K562 (cell line): ENCODE results near the gene C2orf69. TPM values are rescaled to one million over a fixed set of nuclear protein-coding genes. Genes with fewer than 3 reads are reported as not detected.

Source experiments
- ATAC-seq: fragments of 200-7000 bp; cut with Tn5 transposase; 3 replicates; pipeline ENCODE4 v1.9.1; 2020; ENCODE audit warnings: moderate library complexity
- BruUV-seq: library from RNA; stranded (reverse); fragments of 400-500 nt; replicated peaks from 2 replicates; lab custom pipeline; 2021; lab: Mats Ljungman, UMichigan
- CTCF ChIA-PET: fragments of 300-600 bp; formaldehyde crosslinking; extraction: SDS; loops from one replicate; lab custom pipeline; 2021; ENCODE audit warnings: low intra/inter-chr PET ratio; lab: Yijun Ruan, JAX
- POLR2A ChIA-PET: fragments of 300-600, 350-650 bp; sonication (Branson Sonifier 250); formaldehyde crosslinking; extraction: SDS; loops from one replicate; lab custom pipeline; 2021; ENCODE audit warnings: antibody characterized with exemption, inconsistent platforms; lab: Yijun Ruan, JAX
- DNase-seq, 4 experiments: peaks; one replicate each; pipeline versions ENCODE4 v3.0.0 to v3.0.0-alpha.2; 2011 to 2018; ENCODE audit warnings: low spot score in 3 of 4, mixed read lengths in 3 of 4; ENCODE audit errors: extremely low read depth in 1 of 4
- FAIRE-seq: peaks from 2 replicates; lab custom pipeline; 2011; peaks lifted over from hg19 to GRCh38; lab: Jason Lieb, UNC
- H2AFZ ChIP-seq: 2 replicates; pipeline ENCODE4 v1.6.0; 2011; ENCODE audit warnings: low read depth, low read length, control low read depth, inconsistent platforms
- H3K27ac ChIP-seq: fragments of 200-600 bp; 3 replicates; pipeline ENCODE4 v1.8.0; 2011; ENCODE audit warnings: low read depth, mild to moderate bottlenecking, control low read depth, inconsistent platforms, low read length, moderate library complexity, mixed read lengths; ENCODE audit errors: extremely low read depth
- H3K27me3 ChIP-seq, 2 experiments: fragments of 300-600 bp in 1 of 2; 2 replicates in 1 of 2; 3 replicates in 1 of 2; pipeline versions ENCODE4 v1.6.0 to v1.8.0; 2011; ENCODE audit warnings: inconsistent platforms in 2 of 2, low read length in 2 of 2, mild to moderate bottlenecking in 1 of 2, mixed read lengths in 1 of 2, moderate library complexity in 1 of 2; ENCODE audit not compliant: control insufficient read depth in 2 of 2, insufficient read depth in 2 of 2
- H3K36me3 ChIP-seq: fragments of 300-600 bp; 3 replicates; pipeline ENCODE4 v1.8.0; 2011; ENCODE audit warnings: mild to moderate bottlenecking, low read length, inconsistent platforms; ENCODE audit not compliant: control insufficient read depth, insufficient read depth
- H3K4me1 ChIP-seq, 2 experiments: fragments of 200-600 bp in 1 of 2; replicated peaks in 1 of 2; 2 replicates in 1 of 2; 3 replicates in 1 of 2; pipeline versions ENCODE4 v1.5.1 to v1.8.0; 2011; ENCODE audit warnings: inconsistent platforms in 2 of 2, low read length in 2 of 2, mild to moderate bottlenecking in 1 of 2, mixed read lengths in 1 of 2, moderate library complexity in 1 of 2; ENCODE audit not compliant: control insufficient read depth in 2 of 2, insufficient read depth in 2 of 2
- H3K4me2 ChIP-seq: 2 replicates; pipeline ENCODE4 v1.6.1; 2011; ENCODE audit warnings: low read length, control low read depth, inconsistent platforms, mixed read lengths; ENCODE audit not compliant: insufficient read depth
- H3K4me3 ChIP-seq: fragments of 200-600 bp; sonication (generic), shearing (Covaris generic); 2 replicates; pipeline ENCODE4 v1.5.1; 2016; ENCODE audit warnings: control low read depth, inconsistent platforms
- H3K79me2 ChIP-seq: fragments of 200-600 bp; 3 replicates; pipeline ENCODE4 v1.8.0; 2011; ENCODE audit warnings: low read length, inconsistent platforms; ENCODE audit not compliant: control insufficient read depth, insufficient read depth
- H3K9ac ChIP-seq, 2 experiments: 2 replicates each; pipeline versions ENCODE4 v1.6.0 to v1.6.1; 2011; ENCODE audit warnings: low read depth in 2 of 2, low read length in 2 of 2, control low read depth in 1 of 2, inconsistent platforms in 1 of 2, mild to moderate bottlenecking in 1 of 2, mixed read lengths in 1 of 2; ENCODE audit not compliant: insufficient read depth in 1 of 2
- H3K9me1 ChIP-seq: one replicate; pipeline ENCODE4 v1.6.0; 2011; ENCODE audit warnings: inconsistent platforms, mild to moderate bottlenecking, low read length, moderate library complexity; ENCODE audit not compliant: control insufficient read depth, insufficient read depth
- H3K9me3 ChIP-seq: replicated peaks from 2 replicates; pipeline ENCODE4 v1.5.1; 2011; ENCODE audit warnings: low read depth, low read length, inconsistent platforms; ENCODE audit not compliant: control insufficient read depth, insufficient read depth
- H4K20me1 ChIP-seq: replicated peaks from 2 replicates; pipeline ENCODE4 v1.6.1; 2011; ENCODE audit warnings: low read length, inconsistent platforms, mixed read lengths; ENCODE audit not compliant: control insufficient read depth, insufficient read depth
- CCAR2 ChIP-seq: fragments of 200-400 bp; formaldehyde crosslinking; IDR thresholded peaks from 2 replicates; pipeline ENCODE4 v1.6.1; 2017; ENCODE audit warnings: mild to moderate bottlenecking, low read depth, low read length
- CHCHD3 ChIP-seq: fragments of 250-450 bp; sonication (Bioruptor Pico); IDR thresholded peaks from 2 replicates; pipeline ENCODE4 v2.1.2; 2022; ENCODE audit warnings: mild to moderate bottlenecking
- CXXC5 ChIP-seq: fragments of 250-450 bp; sonication (Bioruptor Pico); IDR thresholded peaks from 2 replicates; pipeline ENCODE4 v1.8.0; 2022; ENCODE audit warnings: inconsistent platforms, mild to moderate bottlenecking, moderate library complexity
- FOXA1 ChIP-seq: fragments of 450-650 bp; IDR thresholded peaks from 2 replicates; pipeline ENCODE4 v1.6.1; 2016; ENCODE audit warnings: mild to moderate bottlenecking, borderline replicate concordance
- IFI16 ChIP-seq: fragments of 250-450 bp; sonication (Bioruptor Pico); IDR thresholded peaks from 2 replicates; pipeline ENCODE4 v2.1.2; 2022; ENCODE audit warnings: mild to moderate bottlenecking, inconsistent platforms
- MEF2D ChIP-seq: conservative IDR thresholded peaks from 2 replicates; pipeline ENCODE4 v1.6.1; 2016; ENCODE audit warnings: low read depth, missing genetic modification characterization, missing compliant biosample characterization
- PTRF ChIP-seq: fragments of 450-650 bp; IDR thresholded peaks from 2 replicates; pipeline ENCODE4 v1.6.1; 2016; ENCODE audit warnings: mild to moderate bottlenecking, missing genetic modification characterization, missing compliant biosample characterization
- PURB ChIP-seq: sonication (generic); formaldehyde crosslinking; IDR thresholded peaks from 2 replicates; pipeline ENCODE4 v1.9.0; 2021; ENCODE audit warnings: low read depth, mild to moderate bottlenecking, missing genetic modification reagents
- SMAD1 ChIP-seq: fragments of 150-350 bp; IDR thresholded peaks from 2 replicates; pipeline ENCODE4 v1.6.1; 2014; ENCODE audit warnings: low read length, low read depth; ENCODE audit not compliant: partially characterized antibody
- SMARCA4 ChIP-seq: fragments of 450-650 bp; IDR thresholded peaks from 2 replicates; pipeline ENCODE4 v1.6.1; 2016
- SMARCA5 ChIP-seq: fragments of 450-650 bp; IDR thresholded peaks from 2 replicates; pipeline ENCODE4 v1.6.1; 2016
- SMARCE1 ChIP-seq: fragments of 450-650 bp; IDR thresholded peaks from 2 replicates; pipeline ENCODE4 v1.7.1; 2016; ENCODE audit warnings: mild to moderate bottlenecking
- WGBS: fragments of 100-300 bp; shearing (Covaris generic); methylation state at CpG from one replicate; pipeline ENCODE4 v1.1.6; 2016; ENCODE audit warnings: low coverage, mixed read lengths; ENCODE audit not compliant: insufficient coverage; ENCODE audit errors: missing lambda C conversion rate; 5-methylcytosine and 5-hydroxymethylcytosine counted together
- in situ Hi-C: fragments of 300-500 bp; cut with MboI; formaldehyde crosslinking; loops from 4 replicates; pipeline ENCODE4 v1.15.0; 2018; ENCODE audit warnings: inconsistent platforms, mixed read lengths
- intact Hi-C: fragments of 100-400 bp; cut with micrococcal nuclease; formaldehyde crosslinking; loops from 2 replicates; pipeline ENCODE4 v1.14.2; 2022
- polyA plus RNA-seq, 8 experiments: library from polyadenylated mRNA; depleted of rRNA in 4 of 8; stranded (reverse) in 5 of 8; unstranded in 3 of 8; fragments of >200 nt; fragmentation: Nextera tagmentation in 2 of 8; fragmentation: Illumina TruSeq in 1 of 8; extraction: Ambion mirVana in 2 of 8; extraction: Trizol in 1 of 8; gene quantifications; 2 replicates each; pipeline versions ENCODE4 v1.2.1 to v1.2.3, GENCODE V29; 2011 to 2014; ENCODE audit warnings: inconsistent platforms in 1 of 8, missing spikeins in 1 of 8
- total RNA-seq, 7 experiments: library from RNA; depleted of rRNA in 6 of 7; stranded (reverse); fragments of >200 nt in 6 of 7; fragmentation: Illumina TruSeq in 2 of 7; extraction: Trizol in 2 of 7; gene quantifications; 2 replicates each; pipeline versions ENCODE4 v1.2.1 to v1.2.3, GENCODE V29; 2011 to 2021; ENCODE audit warnings: low replicate concordance in 1 of 7
- TF ChIP-seq, protein P1 (sequence below): fragments of 450-650 bp; formaldehyde crosslinking; IDR thresholded peaks from 2 replicates; pipeline ENCODE4 v1.4.0; 2022; ENCODE audit warnings: missing genetic modification characterization
- TF ChIP-seq, protein P2 (sequence below): fragments of 250-450 bp; sonication (Bioruptor Pico); IDR thresholded peaks from 2 replicates; pipeline ENCODE4 v1.4.0; 2020

The C2orf69 gene
- total and polyA plus RNA-seq, 9 of the 15 experiments (the other 6 are each of a cell fraction or from before 2014, with no cell fraction given): 3.4 to 9.8 (median 5.7) TPM

DNA sequence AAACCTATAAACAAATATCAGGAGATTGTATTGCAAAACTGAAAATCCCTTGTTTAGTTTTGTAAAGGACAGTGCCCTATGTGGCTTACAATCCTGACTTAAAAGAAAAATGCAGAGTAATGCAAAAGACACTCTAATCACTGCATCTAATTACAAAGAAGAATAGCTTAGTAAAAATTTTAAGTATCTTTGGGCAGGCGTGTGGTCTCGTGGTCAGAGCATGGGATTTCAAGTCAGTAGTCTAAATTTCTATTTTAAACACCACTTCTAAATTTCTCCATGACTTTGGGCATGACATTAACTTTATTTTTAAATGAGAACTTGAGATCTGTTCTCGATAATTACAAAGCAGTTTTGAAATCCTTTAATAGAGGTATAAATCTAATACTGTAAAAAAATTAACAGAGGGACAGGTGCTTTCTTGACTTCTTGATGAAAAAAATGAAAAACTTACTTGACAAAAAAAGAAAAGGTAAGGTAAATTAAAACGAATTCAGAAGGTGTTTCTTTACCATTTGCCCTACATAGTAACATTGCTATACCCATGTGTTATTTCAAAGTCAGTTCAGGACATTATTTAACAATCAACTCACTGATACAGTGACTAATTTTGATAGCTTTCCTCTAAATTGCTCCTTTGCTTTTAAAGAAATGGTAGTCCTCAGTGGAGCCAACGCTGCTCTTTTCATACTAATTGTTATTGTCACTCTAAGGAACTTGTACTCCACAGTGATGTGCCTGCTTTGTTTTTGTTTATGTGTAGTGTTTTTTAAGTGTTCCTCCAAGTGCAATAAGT, 42.5 kb upstream of the C2orf69 start:
- no peak for TF ChIP-seq IFI16 (CRISPR knock-in tag)
- TF ChIP-seq SMAD1: no peak
- TF ChIP-seq PURB (CRISPR knock-in tag): no peak
- no peak for TF ChIP-seq SMARCA5
- TF ChIP-seq SMARCA4: no peak
- TF ChIP-seq MEF2D (tag): no peak
- intact Hi-C loops: no loop called here
- Histone ChIP-seq H4K20me1 (no peaks in the 10 kb centered on the region), H3K4me1 (no peaks in the 10 kb centered on the region), H3K36me3 (no peaks in the 10 kb centered on the region), H3K79me2 (no peaks in the 10 kb centered on the region), H3K27ac (no peak overlapping the region), H3K9me1 (no peaks in the 10 kb centered on the region), H3K9me3 (no peaks in the 10 kb centered on the region; the same call in 1 of the 2 replicates), H2AFZ (no peak overlapping the region), H3K27me3 (no peaks in the 10 kb centered on the region), H3K4me3 (no peak overlapping the region), H3K4me2 (no peak overlapping the region), H3K9ac (no peak overlapping the region)
- ATAC-seq (no peak), FAIRE-seq (no peak), DNase-seq (no peak)
- no TSS peak for BruUV-seq
- in situ Hi-C loops: no loop called here
- ChIA-PET CTCF (no interaction called here), POLR2A (no interaction called here)
- WGBS: 0% methylated on average over 5 of the region's 5 CpGs

DNA sequence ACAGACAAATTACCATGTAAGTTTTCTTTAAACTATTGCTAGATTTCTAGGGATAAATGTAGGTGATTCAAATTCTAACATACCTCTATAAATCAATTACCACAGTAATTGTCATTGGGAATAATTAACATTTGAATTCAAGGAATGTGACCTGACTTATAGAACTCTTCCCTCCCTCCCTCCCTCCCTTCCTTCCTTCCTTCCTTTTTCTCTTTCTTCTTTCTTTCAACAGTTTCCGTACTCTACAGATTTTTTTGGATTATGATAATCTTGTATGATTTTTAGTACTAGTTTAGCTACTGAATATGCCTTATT, 41.9 kb upstream of the C2orf69 start:
- Histone ChIP-seq H4K20me1 (no peaks in the 10 kb centered on the region), H3K27ac (no peak overlapping the region), H3K4me1 (no peaks in the 10 kb centered on the region), H3K9me1 (no peaks in the 10 kb centered on the region), H3K79me2 (no peaks in the 10 kb centered on the region), H3K9me3 (no peaks in the 10 kb centered on the region; the same call in 1 of the 2 replicates), H3K4me2 (no peak overlapping the region), H3K4me3 (no peak overlapping the region), H3K27me3 (no peaks in the 10 kb centered on the region), H3K36me3 (no peaks in the 10 kb centered on the region), H2AFZ (no peak overlapping the region), H3K9ac (no peak overlapping the region)
- ChIA-PET POLR2A (no interaction called here), CTCF (no interaction called here)
- DNase-seq (no peak), FAIRE-seq (no peak), ATAC-seq (no peak)
- no CpG with 5 or more reads among the region's 1 CpG for WGBS
- in situ Hi-C loops: no loop called here
- intact Hi-C loops: no loop called here
- BruUV-seq: no TSS peak
- TF ChIP-seq PTRF (no peak), SMARCE1 (no peak), CCAR2 (no peak), CHCHD3 (CRISPR knock-in tag) (no peak), FOXA1 (no peak), CXXC5 (CRISPR knock-in tag) (no peak)
- TF ChIP-seq, protein P1, sequence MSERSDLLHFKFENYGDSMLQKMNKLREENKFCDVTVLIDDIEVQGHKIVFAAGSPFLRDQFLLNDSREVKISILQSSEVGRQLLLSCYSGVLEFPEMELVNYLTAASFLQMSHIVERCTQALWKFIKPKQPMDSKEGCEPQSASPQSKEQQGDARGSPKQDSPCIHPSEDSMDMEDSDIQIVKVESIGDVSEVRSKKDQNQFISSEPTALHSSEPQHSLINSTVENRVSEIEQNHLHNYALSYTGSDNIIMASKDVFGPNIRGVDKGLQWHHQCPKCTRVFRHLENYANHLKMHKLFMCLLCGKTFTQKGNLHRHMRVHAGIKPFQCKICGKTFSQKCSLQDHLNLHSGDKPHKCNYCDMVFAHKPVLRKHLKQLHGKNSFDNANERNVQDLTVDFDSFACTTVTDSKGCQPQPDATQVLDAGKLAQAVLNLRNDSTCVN (CRISPR knock-in tag): no peak
- TF ChIP-seq, protein P2, sequence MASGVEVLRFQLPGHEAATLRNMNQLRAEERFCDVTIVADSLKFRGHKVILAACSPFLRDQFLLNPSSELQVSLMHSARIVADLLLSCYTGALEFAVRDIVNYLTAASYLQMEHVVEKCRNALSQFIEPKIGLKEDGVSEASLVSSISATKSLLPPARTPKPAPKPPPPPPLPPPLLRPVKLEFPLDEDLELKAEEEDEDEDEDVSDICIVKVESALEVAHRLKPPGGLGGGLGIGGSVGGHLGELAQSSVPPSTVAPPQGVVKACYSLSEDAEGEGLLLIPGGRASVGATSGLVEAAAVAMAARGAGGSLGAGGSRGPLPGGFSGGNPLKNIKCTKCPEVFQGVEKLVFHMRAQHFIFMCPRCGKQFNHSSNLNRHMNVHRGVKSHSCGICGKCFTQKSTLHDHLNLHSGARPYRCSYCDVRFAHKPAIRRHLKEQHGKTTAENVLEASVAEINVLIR (CRISPR knock-in tag): no peak
